Ramos (cell line): ENCODE data around the gene AGMO.

Experiments
- in situ Hi-C: fragments of 300-500 bp; cut with MboI; formaldehyde crosslinking; loops from one replicate; pipeline ENCODE4 v1.14.3; 2022; ENCODE audit warnings: low sequenced_read_pairs; ENCODE audit not compliant: unreplicated experiment

The AGMO gene

GRCh38 chr7:15280078-15280733 is 281.6 kb downstream of the AGMO start:
- in situ Hi-C loops = no loop called here

- in situ Hi-C loops = no loop called here
Observed at GRCh38 chr7:15279640-15280039, 282.2 kb downstream of the AGMO start.

- in situ Hi-C loops = no loop called here
Observed at GRCh38 chr7:15257689-15258088, 304.1 kb downstream of the AGMO start.

GRCh38 chr7:15252181-15252580 is 309.6 kb downstream of the AGMO start:
- in situ Hi-C loops = no loop called here

- in situ Hi-C loops = no loop called here
Observed at GRCh38 chr7:15248514-15248913, 313.3 kb downstream of the AGMO start.

- in situ Hi-C loops = no loop called here
Observed at GRCh38 chr7:15245831-15246230, 316.0 kb downstream of the AGMO start.

GRCh38 chr7:15239801-15240200 is 322.0 kb downstream of the AGMO start:
- in situ Hi-C loops = no loop called here

GRCh38 chr7:15236952-15237351 is 324.9 kb downstream of the AGMO start:
- in situ Hi-C loops = no loop called here

- in situ Hi-C loops = no loop called here
Observed at GRCh38 chr7:15234431-15234830, 327.4 kb downstream of the AGMO start.

- in situ Hi-C loops = no loop called here
Observed at GRCh38 chr7:15228831-15229230, 333.0 kb downstream of the AGMO start.

GRCh38 chr7:15225981-15226380 is 335.8 kb downstream of the AGMO start:
- in situ Hi-C loops = no loop called here

- in situ Hi-C loops = no loop called here
Observed at GRCh38 chr7:15219758-15220157, 342.1 kb downstream of the AGMO start.

GRCh38 chr7:15218261-15218660 is 343.6 kb downstream of the AGMO start:
- in situ Hi-C loops = no loop called here

- in situ Hi-C loops = no loop called here
Observed at GRCh38 chr7:15215616-15216015, 346.2 kb downstream of the AGMO start.

GRCh38 chr7:15214976-15215375 is 346.8 kb downstream of the AGMO start:
- in situ Hi-C loops = no loop called here

GRCh38 chr7:15213093-15213492 is 348.7 kb downstream of the AGMO start:
- in situ Hi-C loops = no loop called here

GRCh38 chr7:15209429-15209828 is 352.4 kb downstream of the AGMO start:
- in situ Hi-C loops = no loop called here

- in situ Hi-C loops = no loop called here
Observed at GRCh38 chr7:15204421-15204820, 357.4 kb downstream of the AGMO start.

GRCh38 chr7:15199482-15199881 is 362.3 kb downstream of the AGMO start:
- in situ Hi-C loops = no loop called here

GRCh38 chr7:15197042-15197977 is 364.5 kb downstream of the AGMO start:
- in situ Hi-C loops = no loop called here

GRCh38 chr7:15178065-15178464 is 383.8 kb downstream of the AGMO start:
- in situ Hi-C loops = no loop called here

- in situ Hi-C loops = no loop called here
Observed at GRCh38 chr7:15176089-15176488, 385.7 kb downstream of the AGMO start.
